ENCODE measurements around the gene TAF4. TPM values are rescaled to one million over a fixed set of nuclear protein-coding genes. Genes with fewer than 3 reads are reported as not detected.

TAF4 gene
- total RNA-seq, 2 donors from 2014 or later, result 10.4 to 11.0 TPM

GRCh38 chr20:62043131-62043914 is 22.4 kb downstream of the TAF4 start:
- no peak overlapping the region for H3K27ac ChIP-seq
- H3K36me3 ChIP-seq, result no peaks in the 10 kb centered on the region
- no peaks in the 10 kb centered on the region for H3K27me3 ChIP-seq (replicated peaks; ENCODE audit: insufficient read depth)
- TF ChIP-seq CTCF (IDR thresholded peaks at IDR 0.05), result no peak
- no peaks in the 10 kb centered on the region for H3K4me1 ChIP-seq (ENCODE audit: control insufficient read depth in 1 of 2, low read depth in 2 of 2)
- no peak overlapping the region for H3K4me3 ChIP-seq
- no peak for ATAC-seq (ENCODE audit: insufficient number of reproducible peaks, low FRiP score, low read depth)
- H3K9me3 ChIP-seq, result no peaks in the 10 kb centered on the region
- DNase-seq (ENCODE audit: low spot score), result no peak

DNA sequence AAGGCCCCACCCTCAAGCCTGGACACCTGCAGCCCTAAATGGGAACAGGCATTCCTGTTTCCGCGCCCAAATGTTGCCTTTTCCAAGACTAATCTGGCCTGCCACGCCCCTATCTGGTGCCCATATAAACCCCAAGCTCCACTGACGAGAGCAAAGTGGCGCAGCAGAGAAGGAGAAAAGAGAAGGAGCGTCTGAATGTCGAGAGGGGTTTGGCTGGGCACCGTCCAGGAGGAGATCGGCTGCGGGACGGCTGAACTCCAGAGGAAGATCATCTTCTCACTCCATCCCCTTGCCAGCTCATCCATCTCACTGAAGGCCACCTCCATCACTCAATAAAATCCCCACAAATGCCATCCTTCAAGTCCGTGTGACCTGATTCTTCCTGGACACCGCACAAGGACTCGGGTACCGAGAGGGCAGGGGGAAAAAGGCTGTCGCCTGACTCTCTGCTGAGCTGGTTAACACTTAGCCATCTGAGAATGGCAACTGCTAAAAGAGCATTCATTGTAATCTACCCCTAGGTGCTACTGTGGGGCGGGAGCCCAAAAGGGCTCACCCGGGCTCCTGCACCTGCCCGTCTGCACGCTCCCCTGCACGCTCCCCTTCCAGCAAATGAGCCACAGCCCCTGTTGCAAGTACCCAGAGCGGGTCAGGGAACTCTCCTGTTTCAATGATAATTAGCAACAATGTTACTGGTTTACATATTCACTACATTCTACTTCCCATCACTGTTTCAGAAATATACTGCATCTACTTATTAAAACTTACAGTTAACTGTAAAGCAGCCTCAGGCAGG is 23.5 kb downstream of the TAF4 start:
- Histone ChIP-seq H3K4me3 (no peak overlapping the region), H3K9me3 (no peaks in the 10 kb centered on the region), H3K27me3 (replicated peaks; ENCODE audit: insufficient read depth) (no peaks in the 10 kb centered on the region), H3K36me3 (no peaks in the 10 kb centered on the region), H3K27ac (no peak overlapping the region), H3K4me1 (ENCODE audit: control insufficient read depth in 1 of 2, low read depth in 2 of 2) (no peaks in the 10 kb centered on the region)
- no peak for ATAC-seq (ENCODE audit: insufficient number of reproducible peaks, low FRiP score, low read depth)
- TF ChIP-seq CTCF (IDR thresholded peaks at IDR 0.05), result no peak
- no peak for DNase-seq (ENCODE audit: low spot score)

GRCh38 chr20:62040933-62041332 is 24.7 kb downstream of the TAF4 start:
- no peak overlapping the region for H3K4me3 ChIP-seq
- H3K9me3 ChIP-seq, result no peaks in the 10 kb centered on the region
- no peaks in the 10 kb centered on the region for H3K36me3 ChIP-seq
- ATAC-seq (ENCODE audit: insufficient number of reproducible peaks, low FRiP score, low read depth) (no peak), DNase-seq (ENCODE audit: low spot score) (no peak)
- H3K27ac ChIP-seq, result no peak overlapping the region
- no peak for TF ChIP-seq CTCF (IDR thresholded peaks at IDR 0.05)
- H3K27me3 ChIP-seq (replicated peaks; ENCODE audit: insufficient read depth), result no peaks in the 10 kb centered on the region
- H3K4me1 ChIP-seq (ENCODE audit: control insufficient read depth in 1 of 2, low read depth in 2 of 2), result no peaks in the 10 kb centered on the region

GRCh38 chr20:62040381-62040922 is 25.2 kb downstream of the TAF4 start:
- Histone ChIP-seq H3K36me3 (no peaks in the 10 kb centered on the region), H3K4me3 (no peak overlapping the region), H3K27ac (no peak overlapping the region), H3K9me3 (no peaks in the 10 kb centered on the region), H3K4me1 (ENCODE audit: control insufficient read depth in 1 of 2, low read depth in 2 of 2) (no peaks in the 10 kb centered on the region), H3K27me3 (replicated peaks; ENCODE audit: insufficient read depth) (no peaks in the 10 kb centered on the region)
- ATAC-seq (ENCODE audit: insufficient number of reproducible peaks, low FRiP score, low read depth) (no peak), DNase-seq (ENCODE audit: low spot score) (no peak)
- TF ChIP-seq CTCF (IDR thresholded peaks at IDR 0.05), result no peak

DNA sequence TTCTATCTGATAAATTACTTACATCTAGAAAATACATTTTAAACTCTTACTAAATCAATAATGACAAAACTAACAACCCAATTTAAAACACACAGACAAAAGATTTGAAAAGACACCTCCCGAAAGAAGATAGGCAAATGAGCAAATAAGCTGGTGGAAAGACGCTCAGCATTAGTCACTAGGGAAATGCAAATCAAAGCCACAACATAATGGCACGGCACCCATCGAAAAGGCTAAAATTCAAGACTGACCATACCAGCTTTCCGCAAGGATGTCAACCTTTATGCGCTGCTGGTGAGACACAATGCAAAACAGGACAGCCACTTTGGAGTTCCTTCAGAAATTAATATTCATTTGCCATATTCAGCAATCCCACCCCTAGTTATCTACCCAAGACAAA is 25.9 kb downstream of the TAF4 start:
- Histone ChIP-seq H3K27ac (no peak overlapping the region), H3K4me3 (no peak overlapping the region), H3K27me3 (replicated peaks; ENCODE audit: insufficient read depth) (no peaks in the 10 kb centered on the region), H3K4me1 (ENCODE audit: control insufficient read depth in 1 of 2, low read depth in 2 of 2) (no peaks in the 10 kb centered on the region), H3K36me3 (no peaks in the 10 kb centered on the region), H3K9me3 (no peaks in the 10 kb centered on the region)
- DNase-seq (ENCODE audit: low spot score), result no peak
- no peak for ATAC-seq (ENCODE audit: insufficient number of reproducible peaks, low FRiP score, low read depth)
- TF ChIP-seq CTCF (IDR thresholded peaks at IDR 0.05), result no peak
